ENCODE data around the gene SNRPB.

SNRPB gene

DNA sequence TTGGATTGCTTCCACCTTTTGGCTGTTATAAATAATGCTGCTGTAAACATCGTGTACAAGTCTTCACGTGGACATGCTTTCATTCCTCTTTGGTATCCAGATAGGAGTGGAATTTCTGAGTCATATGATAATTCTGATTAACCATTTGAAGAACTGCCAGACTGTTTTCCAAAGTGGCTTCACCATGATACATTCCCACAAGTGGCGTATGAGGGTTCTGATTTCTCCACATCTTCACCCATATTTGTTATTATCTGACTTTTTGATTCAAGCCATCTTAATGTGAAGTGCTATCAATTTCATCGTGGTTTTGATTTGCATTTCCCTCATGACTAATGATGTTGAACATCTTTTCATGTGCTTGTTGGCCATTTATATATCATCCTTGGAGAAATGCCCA, 2.9 kb upstream of the SNRPB start:
- no peaks in the 10 kb centered on the region for H3K9me2 ChIP-seq (replicated peaks; ENCODE audit: control insufficient read depth, low read length)
- H3F3A ChIP-seq (ENCODE audit: control insufficient read depth, insufficient read depth): peaks cover 27% of the 10 kb centered on the region
- H3K79me2 ChIP-seq (ENCODE audit: control insufficient read depth, low read length): peaks cover 44% of the 10 kb centered on the region
- H3K4me3 ChIP-seq (ENCODE audit: low read length): peak overlapping the region; percentile 54
- H3K4me1 ChIP-seq (ENCODE audit: control insufficient read depth, low read length): peaks cover 63% of the 10 kb centered on the region
- H3K27ac ChIP-seq (ENCODE audit: low read depth, low read length): peak overlapping the region; percentile 83
- no peak for TF ChIP-seq EZH2phosphoT487 (IDR thresholded peaks at IDR 0.05; ENCODE audit: borderline replicate concordance, low read length)
- TF ChIP-seq, protein P1, sequence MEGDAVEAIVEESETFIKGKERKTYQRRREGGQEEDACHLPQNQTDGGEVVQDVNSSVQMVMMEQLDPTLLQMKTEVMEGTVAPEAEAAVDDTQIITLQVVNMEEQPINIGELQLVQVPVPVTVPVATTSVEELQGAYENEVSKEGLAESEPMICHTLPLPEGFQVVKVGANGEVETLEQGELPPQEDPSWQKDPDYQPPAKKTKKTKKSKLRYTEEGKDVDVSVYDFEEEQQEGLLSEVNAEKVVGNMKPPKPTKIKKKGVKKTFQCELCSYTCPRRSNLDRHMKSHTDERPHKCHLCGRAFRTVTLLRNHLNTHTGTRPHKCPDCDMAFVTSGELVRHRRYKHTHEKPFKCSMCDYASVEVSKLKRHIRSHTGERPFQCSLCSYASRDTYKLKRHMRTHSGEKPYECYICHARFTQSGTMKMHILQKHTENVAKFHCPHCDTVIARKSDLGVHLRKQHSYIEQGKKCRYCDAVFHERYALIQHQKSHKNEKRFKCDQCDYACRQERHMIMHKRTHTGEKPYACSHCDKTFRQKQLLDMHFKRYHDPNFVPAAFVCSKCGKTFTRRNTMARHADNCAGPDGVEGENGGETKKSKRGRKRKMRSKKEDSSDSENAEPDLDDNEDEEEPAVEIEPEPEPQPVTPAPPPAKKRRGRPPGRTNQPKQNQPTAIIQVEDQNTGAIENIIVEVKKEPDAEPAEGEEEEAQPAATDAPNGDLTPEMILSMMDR (IDR thresholded peaks at IDR 0.05; ENCODE audit: low read depth, low read length, poor library complexity, severe bottlenecking): no peak
- H3K4me2 ChIP-seq (ENCODE audit: low read length): peak overlapping the region; percentile 77
- no peaks in the 10 kb centered on the region for H3K27me3 ChIP-seq (ENCODE audit: control insufficient read depth, low read length)
- no peaks in the 10 kb centered on the region for H3K9me3 ChIP-seq (ENCODE audit: control insufficient read depth, insufficient read depth, low read length)
- peaks cover 30% of the 10 kb centered on the region for H3K36me3 ChIP-seq (ENCODE audit: control insufficient read depth, low read length)
- H4K20me1 ChIP-seq (ENCODE audit: control insufficient read depth, insufficient read depth, low read depth, low read length): peaks cover 13% of the 10 kb centered on the region

- Histone ChIP-seq H3K4me3 (ENCODE audit: low read length) (peak overlapping the region; percentile 97), H3K9me3 (ENCODE audit: control insufficient read depth, insufficient read depth, low read length) (no peaks in the 10 kb centered on the region), H3K79me2 (ENCODE audit: control insufficient read depth, low read length) (peaks cover 78% of the 10 kb centered on the region), H3K36me3 (ENCODE audit: control insufficient read depth, low read length) (peaks cover 59% of the 10 kb centered on the region), H3K4me2 (ENCODE audit: low read length) (peak overlapping the region; percentile 75), H3F3A (ENCODE audit: control insufficient read depth, insufficient read depth) (peaks cover 49% of the 10 kb centered on the region), H3K27me3 (ENCODE audit: control insufficient read depth, low read length) (no peaks in the 10 kb centered on the region), H4K20me1 (ENCODE audit: control insufficient read depth, insufficient read depth, low read depth, low read length) (peaks cover 33% of the 10 kb centered on the region), H3K27ac (ENCODE audit: low read depth, low read length) (peak overlapping the region; percentile 81), H3K9me2 (replicated peaks; ENCODE audit: control insufficient read depth, low read length) (no peaks in the 10 kb centered on the region), H3K4me1 (ENCODE audit: control insufficient read depth, low read length) (peaks cover 67% of the 10 kb centered on the region)
- TF ChIP-seq, protein P1 (IDR thresholded peaks at IDR 0.05; ENCODE audit: low read depth, low read length, poor library complexity, severe bottlenecking): no peak
- TF ChIP-seq EZH2phosphoT487 (IDR thresholded peaks at IDR 0.05; ENCODE audit: borderline replicate concordance, low read length): no peak
Measured at GRCh38 chr20:2469991-2470422, 582 bp downstream of the SNRPB start.

GRCh38 chr20:2468581-2469407, 1.8 kb downstream of the SNRPB start:
- H3K9me2 ChIP-seq (replicated peaks; ENCODE audit: control insufficient read depth, low read length): no peaks in the 10 kb centered on the region

More at GRCh38 chr20:2468581-2469407, 1.8 kb downstream of the SNRPB start:
- Histone ChIP-seq H3K4me3 (ENCODE audit: low read length) (peak overlapping the region; percentile 97), H3K27me3 (ENCODE audit: control insufficient read depth, low read length) (no peaks in the 10 kb centered on the region), H3K79me2 (ENCODE audit: control insufficient read depth, low read length) (peaks cover 77% of the 10 kb centered on the region), H3K36me3 (ENCODE audit: control insufficient read depth, low read length) (peaks cover 71% of the 10 kb centered on the region), H4K20me1 (ENCODE audit: control insufficient read depth, insufficient read depth, low read depth, low read length) (peaks cover 44% of the 10 kb centered on the region), H3K4me2 (ENCODE audit: low read length) (peak overlapping the region; percentile 75), H3K27ac (ENCODE audit: low read depth, low read length) (no peak overlapping the region), H3K9me3 (ENCODE audit: control insufficient read depth, insufficient read depth, low read length) (no peaks in the 10 kb centered on the region), H3K4me1 (ENCODE audit: control insufficient read depth, low read length) (peaks cover 55% of the 10 kb centered on the region), H3F3A (ENCODE audit: control insufficient read depth, insufficient read depth) (peaks cover 54% of the 10 kb centered on the region)
- TF ChIP-seq EZH2phosphoT487 (IDR thresholded peaks at IDR 0.05; ENCODE audit: borderline replicate concordance, low read length): no peak
- TF ChIP-seq, protein P1 (IDR thresholded peaks at IDR 0.05; ENCODE audit: low read depth, low read length, poor library complexity, severe bottlenecking): no peak
